ENCODE data around the gene SDHD. TPM values are rescaled to one million over a fixed set of nuclear protein-coding genes. Genes with fewer than 3 reads are reported as not detected.
A peak's percentile ranks its signal among the peaks of the same experiment; 100 is the strongest.
"Not testable (repeated sequence)": the region's sequence is repeated elsewhere in the genome, so short reads cannot be mapped to it uniquely, and the experiment has no call there.

Gene SDHD
- total and polyA plus RNA-seq, 4 donors: 154 to 277 (median 177) TPM

DNA sequence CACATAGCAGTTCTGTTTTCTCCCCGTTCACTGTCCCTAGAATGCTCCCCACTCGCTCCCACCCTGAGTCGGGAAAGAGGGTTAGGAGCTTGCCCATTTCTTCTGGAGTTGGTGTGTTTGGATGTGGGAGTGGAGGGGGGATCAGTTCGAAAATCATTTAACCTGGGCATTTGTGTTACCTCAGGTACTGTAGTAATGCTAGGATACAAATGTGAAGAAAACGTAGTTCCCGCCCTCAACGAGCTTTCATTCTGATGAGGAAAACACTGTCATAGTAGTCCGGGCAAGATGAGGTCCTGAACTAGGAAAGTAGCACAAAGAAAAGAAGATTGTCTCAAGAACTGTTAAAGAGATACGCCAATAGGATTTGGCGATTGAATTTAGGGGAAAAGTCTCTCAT, 539 bp downstream of the SDHD start:
- WGBS: 16% methylated on average over 10 of the region's 10 CpGs
- Histone ChIP-seq H3K27ac (ENCODE audit: low read depth in 1 of 2, low read length in 2 of 2) (peak overlapping the region in 1 of 2 donors; percentile 50), H3K9ac (ENCODE audit: low read depth in 1 of 2, low read length in 2 of 2) (peak overlapping the region; percentile 89 to 97), H3K4me1 (ENCODE audit: control insufficient read depth in 4 of 4, insufficient read depth in 4 of 4, low read length in 3 of 4) (peaks cover 3 to 26% (median 21%) of the 10 kb centered on the region in 4 donors), H3K4me3 (ENCODE audit: low read depth in 1 of 3, low read length in 3 of 3) (peak overlapping the region; percentile 70 to 99 (median 80)), H3K9me3 (ENCODE audit: control insufficient read depth in 4 of 4, low read length in 3 of 4) (no peaks in the 10 kb centered on the region), H3K36me3 (ENCODE audit: control insufficient read depth in 4 of 4, insufficient read depth in 3 of 4, low read depth in 1 of 4, low read length in 3 of 4) (peaks cover 10 to 52% (median 44%) of the 10 kb centered on the region in 4 donors), H3K27me3 (ENCODE audit: control insufficient read depth in 4 of 4, insufficient read depth in 4 of 4, low read length in 3 of 4) (no peaks in the 10 kb centered on the region)
- no peak for DNase-seq (ENCODE audit: low spot score)
- no peak for TF ChIP-seq HNF4G (IDR thresholded peaks at IDR 0.05)
- TF ChIP-seq REST (IDR thresholded peaks at IDR 0.05): peak; percentile 16
- no peak for TF ChIP-seq SP1 (IDR thresholded peaks at IDR 0.05)
- no peak for TF ChIP-seq RXRA (IDR thresholded peaks at IDR 0.05)

DNA sequence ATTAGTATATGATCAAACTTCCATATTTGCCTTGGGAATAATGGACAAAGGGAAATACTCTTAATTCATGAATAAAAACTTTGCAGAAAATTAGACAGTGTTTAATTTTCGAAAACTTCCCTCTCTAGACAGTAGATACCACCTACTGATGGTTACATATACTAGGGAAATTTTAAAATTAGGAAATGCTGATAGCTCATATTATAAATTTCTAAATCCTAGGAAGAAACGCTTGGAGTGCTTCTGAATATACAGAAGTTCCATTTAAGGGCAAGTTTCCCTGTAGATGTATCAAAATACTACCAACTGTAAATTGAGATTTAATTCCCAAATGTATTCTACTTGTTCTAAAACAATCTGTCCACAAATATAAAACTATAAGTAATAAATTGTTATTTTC, 8.6 kb downstream of the SDHD start:
- not testable (repeated sequence) for H3K9me3 ChIP-seq (ENCODE audit: control insufficient read depth in 4 of 4, low read length in 3 of 4); H3K4me3 ChIP-seq (ENCODE audit: low read depth in 1 of 3, low read length in 3 of 3); H3K9ac ChIP-seq (ENCODE audit: low read depth in 1 of 2, low read length in 2 of 2); DNase-seq (ENCODE audit: low spot score); H3K27me3 ChIP-seq (ENCODE audit: control insufficient read depth in 4 of 4, insufficient read depth in 4 of 4, low read length in 3 of 4); H3K27ac ChIP-seq (ENCODE audit: low read depth in 1 of 2, low read length in 2 of 2); H3K4me1 ChIP-seq (ENCODE audit: control insufficient read depth in 4 of 4, insufficient read depth in 4 of 4, low read length in 3 of 4)
- 96% methylated on average over 2 of the region's 2 CpGs for WGBS
- peaks cover 8 to 48% (median 31%) of the 10 kb centered on the region in 4 donors for H3K36me3 ChIP-seq (ENCODE audit: control insufficient read depth in 4 of 4, insufficient read depth in 3 of 4, low read depth in 1 of 4, low read length in 3 of 4)

DNA sequence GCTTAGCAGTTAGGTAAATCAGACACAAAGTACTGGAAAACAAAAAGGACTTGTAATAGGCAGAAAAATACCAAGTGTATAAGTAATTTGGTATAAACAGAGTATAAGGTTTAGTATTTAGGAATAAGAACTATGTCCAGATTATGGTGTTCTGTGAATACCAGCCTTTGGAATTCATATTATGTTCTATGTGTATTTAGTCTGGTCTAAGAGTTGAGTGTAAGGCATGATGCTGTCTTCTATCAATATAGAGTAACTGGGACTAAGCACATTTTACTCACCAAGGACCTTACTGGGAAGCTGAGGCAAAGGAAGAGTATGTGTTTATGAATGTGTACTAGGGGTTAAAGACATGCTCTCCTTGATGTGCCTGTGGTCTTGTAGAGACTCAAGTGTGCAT, 9.5 kb downstream of the SDHD start:
- H3K4me3 ChIP-seq (ENCODE audit: low read depth in 1 of 3, low read length in 3 of 3): no peak overlapping the region
- no peaks in the 10 kb centered on the region for H3K9me3 ChIP-seq (ENCODE audit: control insufficient read depth in 4 of 4, low read length in 3 of 4)
- no peak overlapping the region for H3K27ac ChIP-seq (ENCODE audit: low read depth in 1 of 2, low read length in 2 of 2)
- H3K36me3 ChIP-seq (ENCODE audit: control insufficient read depth in 4 of 4, insufficient read depth in 3 of 4, low read depth in 1 of 4, low read length in 3 of 4): peaks cover 6 to 40% (median 27%) of the 10 kb centered on the region in 4 donors
- H3K9ac ChIP-seq (ENCODE audit: low read depth in 1 of 2, low read length in 2 of 2): no peak overlapping the region
- TF ChIP-seq HNF4A (conservative IDR thresholded peaks at IDR 0.05) (no peak), RXRA (IDR thresholded peaks at IDR 0.05) (no peak), YY1 (IDR thresholded peaks at IDR 0.05) (no peak), GABPA (IDR thresholded peaks at IDR 0.05 in 1 of 2, conservative IDR thresholded peaks at IDR 0.05 in 1 of 2) (no peak), EGR1 (IDR thresholded peaks at IDR 0.05; ENCODE audit: low read depth in 2 of 2) (no peak)
- TF ChIP-seq, protein P1, sequence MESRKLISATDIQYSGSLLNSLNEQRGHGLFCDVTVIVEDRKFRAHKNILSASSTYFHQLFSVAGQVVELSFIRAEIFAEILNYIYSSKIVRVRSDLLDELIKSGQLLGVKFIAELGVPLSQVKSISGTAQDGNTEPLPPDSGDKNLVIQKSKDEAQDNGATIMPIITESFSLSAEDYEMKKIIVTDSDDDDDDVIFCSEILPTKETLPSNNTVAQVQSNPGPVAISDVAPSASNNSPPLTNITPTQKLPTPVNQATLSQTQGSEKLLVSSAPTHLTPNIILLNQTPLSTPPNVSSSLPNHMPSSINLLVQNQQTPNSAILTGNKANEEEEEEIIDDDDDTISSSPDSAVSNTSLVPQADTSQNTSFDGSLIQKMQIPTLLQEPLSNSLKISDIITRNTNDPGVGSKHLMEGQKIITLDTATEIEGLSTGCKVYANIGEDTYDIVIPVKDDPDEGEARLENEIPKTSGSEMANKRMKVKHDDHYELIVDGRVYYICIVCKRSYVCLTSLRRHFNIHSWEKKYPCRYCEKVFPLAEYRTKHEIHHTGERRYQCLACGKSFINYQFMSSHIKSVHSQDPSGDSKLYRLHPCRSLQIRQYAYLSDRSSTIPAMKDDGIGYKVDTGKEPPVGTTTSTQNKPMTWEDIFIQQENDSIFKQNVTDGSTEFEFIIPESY (IDR thresholded peaks at IDR 0.05): no peak
- DNase-seq (ENCODE audit: low spot score): no peak
- H3K4me1 ChIP-seq (ENCODE audit: control insufficient read depth in 4 of 4, insufficient read depth in 4 of 4, low read length in 3 of 4): peaks cover 0 to 6% (median 4%) of the 10 kb centered on the region in 4 donors
- no peaks in the 10 kb centered on the region for H3K27me3 ChIP-seq (ENCODE audit: control insufficient read depth in 4 of 4, insufficient read depth in 4 of 4, low read length in 3 of 4)

Data from liver (tissue), 9 donors.